Measurements from ENCODE around the gene MALAT1.
"Not testable (repeated sequence)": the region's sequence is repeated elsewhere in the genome, so short reads cannot be mapped to it uniquely, and the experiment has no call there.

The MALAT1 gene

DNA sequence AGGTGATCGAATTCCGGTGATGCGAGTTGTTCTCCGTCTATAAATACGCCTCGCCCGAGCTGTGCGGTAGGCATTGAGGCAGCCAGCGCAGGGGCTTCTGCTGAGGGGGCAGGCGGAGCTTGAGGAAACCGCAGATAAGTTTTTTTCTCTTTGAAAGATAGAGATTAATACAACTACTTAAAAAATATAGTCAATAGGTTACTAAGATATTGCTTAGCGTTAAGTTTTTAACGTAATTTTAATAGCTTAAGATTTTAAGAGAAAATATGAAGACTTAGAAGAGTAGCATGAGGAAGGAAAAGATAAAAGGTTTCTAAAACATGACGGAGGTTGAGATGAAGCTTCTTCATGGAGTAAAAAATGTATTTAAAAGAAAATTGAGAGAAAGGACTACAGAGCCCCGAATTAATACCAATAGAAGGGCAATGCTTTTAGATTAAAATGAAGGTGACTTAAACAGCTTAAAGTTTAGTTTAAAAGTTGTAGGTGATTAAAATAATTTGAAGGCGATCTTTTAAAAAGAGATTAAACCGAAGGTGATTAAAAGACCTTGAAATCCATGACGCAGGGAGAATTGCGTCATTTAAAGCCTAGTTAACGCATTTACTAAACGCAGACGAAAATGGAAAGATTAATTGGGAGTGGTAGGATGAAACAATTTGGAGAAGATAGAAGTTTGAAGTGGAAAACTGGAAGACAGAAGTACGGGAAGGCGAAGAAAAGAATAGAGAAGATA lies at the start of gene MALAT1:
MALAT1 (plus strand) TSS at position 69 of the 736 bp plus-strand sequence.
- peak; percentile 73 for DNase-seq

DNA sequence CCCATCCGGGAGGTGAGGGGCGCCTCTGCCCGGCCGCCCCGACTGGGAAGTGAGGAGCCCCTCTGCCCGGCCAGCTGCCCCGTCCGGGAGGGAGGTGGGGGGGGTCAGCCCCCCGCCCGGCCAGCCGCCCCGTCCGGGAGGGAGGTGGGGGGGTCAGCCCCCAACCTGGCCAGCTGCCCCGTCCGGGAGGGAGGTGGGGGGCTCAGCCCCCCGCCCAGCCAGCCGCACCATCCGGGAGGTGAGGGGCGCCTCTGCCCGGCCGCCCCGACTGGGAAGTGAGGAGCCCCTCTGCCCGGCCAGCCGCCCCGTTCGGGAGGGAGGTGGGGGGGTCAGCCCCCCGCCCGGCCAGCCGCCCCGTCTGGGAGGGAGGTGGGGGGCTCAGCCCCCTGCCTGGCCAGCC lies 47.5 kb upstream of the MALAT1 start:
- not testable (repeated sequence) for DNase-seq

- not testable (repeated sequence) for DNase-seq
Observed at GRCh38 chr11:65452259-65452658, 46.6 kb upstream of the MALAT1 start.

DNA sequence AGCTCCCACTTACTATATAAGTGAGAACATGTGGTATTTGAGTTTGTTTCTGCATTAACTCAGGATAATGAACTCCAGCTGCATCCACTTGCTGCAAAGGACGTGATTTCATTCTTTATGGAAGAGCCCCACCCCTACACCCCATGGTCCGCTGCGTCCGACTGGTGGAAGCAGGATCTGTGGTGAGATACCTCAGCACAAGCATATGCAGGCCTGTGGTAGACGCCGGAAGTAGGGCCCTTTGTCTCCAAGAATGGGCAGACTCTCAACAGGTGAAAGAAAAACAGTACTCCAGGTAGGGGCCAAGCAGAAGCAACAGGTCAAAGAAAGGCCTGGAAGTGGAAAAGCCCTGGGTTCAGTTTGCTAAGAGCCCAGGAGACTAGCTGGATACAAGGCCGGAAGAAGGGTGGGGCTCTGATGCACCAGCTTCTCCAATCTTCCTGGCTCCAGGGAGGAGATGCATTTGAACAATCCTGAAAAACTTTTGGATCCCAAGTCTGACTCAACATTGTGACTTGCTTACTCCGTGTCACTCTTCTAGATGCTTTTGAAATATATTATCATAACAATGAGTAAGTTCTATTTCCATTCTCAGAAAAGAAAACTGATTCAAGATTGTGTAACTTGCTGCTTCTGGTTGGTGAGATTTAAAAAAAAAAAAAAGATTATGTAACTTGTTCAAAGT lies 45.9 kb upstream of the MALAT1 start:
- no peak for DNase-seq

- DNase-seq, result no peak
Observed at GRCh38 chr11:65454311-65454695, 44.5 kb upstream of the MALAT1 start.

GRCh38 chr11:65454696-65455456 lies 44.0 kb upstream of the MALAT1 start:
- no peak for DNase-seq

- DNase-seq, result no peak
Observed at GRCh38 chr11:65456418-65456817, 42.4 kb upstream of the MALAT1 start.

DNA sequence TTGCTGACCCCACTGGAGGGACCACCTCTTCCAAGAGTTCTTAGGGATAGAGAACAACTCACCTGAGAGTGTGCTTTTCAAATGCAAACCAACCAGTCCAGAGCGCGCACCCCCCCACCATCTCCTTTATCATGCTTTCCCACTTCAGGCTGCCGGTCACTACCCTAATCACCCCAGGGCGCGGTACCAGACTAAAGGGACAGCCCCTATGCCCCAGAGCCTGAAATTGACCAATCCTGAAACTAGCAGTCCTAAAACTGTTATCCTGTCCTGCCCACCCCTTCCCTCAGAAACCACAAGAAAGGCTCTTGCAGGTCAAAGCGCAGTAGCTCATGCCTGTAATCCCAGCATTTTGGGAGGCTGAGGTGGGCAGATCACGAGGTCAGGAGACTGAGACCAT lies 39.3 kb upstream of the MALAT1 start:
- no peak for DNase-seq

DNA sequence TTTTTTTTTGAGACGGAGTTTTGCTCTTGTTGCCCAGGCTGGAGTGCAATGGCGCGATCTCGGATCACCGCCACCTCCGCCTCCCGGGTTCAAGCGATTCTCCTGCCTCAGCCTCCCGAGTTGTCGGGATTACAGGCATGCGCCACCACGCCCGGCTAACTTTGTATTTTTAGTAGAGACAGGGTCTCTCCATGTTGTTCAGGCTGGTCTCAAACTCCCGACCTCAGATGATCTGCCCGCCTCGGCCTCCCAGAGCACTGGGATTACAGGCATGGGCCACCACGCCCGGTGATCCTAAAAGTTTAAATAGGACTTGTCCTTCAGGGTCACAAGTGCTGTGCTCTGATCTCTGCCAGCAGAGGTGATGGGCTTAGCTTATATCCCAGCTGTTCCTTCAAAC lies 33.4 kb upstream of the MALAT1 start:
- DNase-seq, result not testable (repeated sequence)

DNA sequence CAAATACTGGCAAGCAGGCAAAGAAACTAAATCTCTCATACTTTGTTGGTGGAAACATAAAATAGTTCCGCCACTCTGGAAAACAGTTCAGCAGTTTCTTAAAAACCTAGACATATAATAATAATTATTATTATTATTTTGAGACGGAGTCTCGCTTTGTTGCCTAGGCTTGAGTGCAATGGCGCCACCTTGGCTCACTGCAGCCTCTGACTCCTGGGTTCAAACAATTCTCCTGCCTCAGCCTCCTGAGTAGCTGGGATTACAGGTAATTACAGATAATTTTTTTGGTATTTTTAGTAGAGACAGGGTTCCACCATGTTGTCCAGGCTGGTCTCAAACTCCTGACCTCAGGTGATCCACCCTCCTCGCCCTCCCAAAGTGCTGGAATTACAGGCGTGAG lies 31.5 kb upstream of the MALAT1 start:
- DNase-seq, result not testable (repeated sequence)

GRCh38 chr11:65468874-65469333 lies 29.9 kb upstream of the MALAT1 start:
- DNase-seq, result peak; percentile 17

- no peak for DNase-seq
Observed at GRCh38 chr11:65470433-65471049, 28.3 kb upstream of the MALAT1 start.

- peak; percentile 42 for DNase-seq
Observed at GRCh38 chr11:65471447-65471891, 27.4 kb upstream of the MALAT1 start.

DNA sequence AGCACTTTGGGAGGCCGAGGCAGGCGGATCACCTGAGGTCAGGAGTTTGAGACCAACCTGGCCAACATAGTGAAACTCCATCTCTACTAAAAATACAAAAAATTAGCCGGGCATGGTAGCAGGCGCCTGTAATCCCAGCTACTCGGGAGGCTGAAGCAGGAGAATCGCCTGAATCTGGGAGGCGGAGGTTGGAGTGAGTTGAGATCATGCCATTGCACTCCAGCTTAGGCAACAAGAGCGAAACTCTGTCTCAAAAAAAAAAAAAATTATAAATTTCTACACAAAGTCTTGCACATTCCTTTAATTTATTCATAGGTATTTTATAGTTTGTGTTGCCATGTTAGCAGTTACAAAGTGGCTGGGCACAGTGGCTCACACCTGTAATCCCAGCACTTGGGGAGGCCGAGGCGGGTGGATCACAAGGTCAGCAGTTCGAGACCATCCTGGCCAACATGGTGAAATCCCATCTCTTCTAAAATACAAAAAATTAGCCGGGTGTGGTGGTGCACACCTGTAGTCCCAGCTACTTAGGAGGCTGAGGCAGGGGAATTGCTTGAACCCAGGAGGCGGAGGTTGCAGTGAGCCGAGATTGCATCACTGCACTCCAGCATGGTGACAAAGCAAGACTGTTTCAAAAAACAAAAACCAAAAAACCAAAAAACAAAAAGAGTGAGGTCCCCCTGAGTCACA lies 26.1 kb upstream of the MALAT1 start:
- not testable (repeated sequence) for DNase-seq

GRCh38 chr11:65473278-65473860 lies 25.5 kb upstream of the MALAT1 start:
- no peak for DNase-seq

- DNase-seq, result no peak
Observed at GRCh38 chr11:65474864-65475263, 24.0 kb upstream of the MALAT1 start.

DNA sequence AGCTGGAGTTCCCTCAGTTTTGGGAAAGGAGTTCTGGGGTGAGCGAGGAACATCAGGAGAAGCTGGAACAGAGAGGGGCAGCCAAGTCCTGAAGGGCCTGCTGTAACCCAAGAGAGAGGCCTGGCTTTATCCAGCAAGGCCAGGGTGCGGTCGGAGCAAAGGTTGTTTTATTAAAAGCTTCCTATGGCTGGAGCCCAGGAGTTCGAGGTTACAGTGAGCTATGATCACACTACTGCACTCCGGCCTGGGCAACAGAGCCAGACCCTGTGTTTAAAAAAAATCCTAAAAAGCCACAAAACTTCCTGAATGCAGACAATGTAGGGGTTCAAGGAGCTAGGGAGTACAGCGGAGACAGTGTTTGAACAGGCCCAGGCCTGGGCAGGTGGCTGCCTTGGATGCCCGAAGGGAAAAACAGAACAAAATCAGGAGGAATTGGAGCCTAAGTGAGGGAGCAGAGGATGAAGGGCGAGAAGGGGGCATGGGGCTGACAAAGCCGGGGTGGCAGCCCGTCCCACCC lies 22.2 kb upstream of the MALAT1 start:
- no peak for DNase-seq

DNA sequence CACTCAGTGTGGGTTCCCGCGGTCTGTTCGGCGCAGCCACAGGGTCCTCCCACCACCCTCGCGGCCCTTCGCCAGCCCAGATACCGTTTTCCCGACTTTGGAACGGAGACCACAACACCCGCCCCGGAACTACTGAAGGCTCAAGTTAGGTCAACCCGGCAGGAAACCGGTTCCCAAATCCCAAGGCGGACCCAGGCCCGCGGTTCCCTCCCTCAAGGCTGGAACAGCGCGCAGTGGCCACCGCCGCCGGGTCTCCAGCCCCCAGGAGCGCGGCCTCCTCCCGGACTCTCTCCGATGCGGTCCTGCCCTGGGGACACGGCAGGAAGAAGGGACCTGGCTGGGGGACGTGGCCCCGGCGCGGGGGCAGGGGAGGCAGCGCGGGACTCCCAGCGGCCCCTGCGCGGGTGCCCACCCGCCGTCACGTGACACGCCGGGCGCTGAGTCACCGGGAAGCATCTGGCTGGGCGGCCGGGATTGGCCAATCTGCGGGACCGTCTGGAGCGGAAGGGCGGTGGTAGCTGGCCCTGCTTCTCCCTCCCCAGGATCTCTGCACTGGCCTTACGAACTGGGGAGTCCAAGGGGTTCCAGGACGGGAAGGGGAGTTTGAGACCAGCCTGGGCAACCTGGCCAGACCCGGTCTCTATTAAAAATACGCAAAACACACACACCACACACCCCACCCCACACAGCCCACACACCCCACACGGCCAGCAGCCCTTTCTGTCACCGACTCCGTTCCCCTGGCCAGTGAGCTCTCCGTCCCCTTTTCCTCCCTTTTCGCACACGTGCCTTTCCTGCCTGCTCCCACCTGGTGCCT lies 21.5 kb upstream of the MALAT1 start:
- peak; percentile 84 for DNase-seq

- DNase-seq, result no peak
Observed at GRCh38 chr11:65478388-65479183, 20.3 kb upstream of the MALAT1 start.

All from GF-D8 (cell line).